Anterior cingulate cortex (tissue), 58 donors: ENCODE data around the gene BARHL2.
A peak's percentile ranks its signal among the peaks of the same experiment; 100 is the strongest.

Source experiments
- DNase-seq, 58 donors: peaks; one replicate each; lab custom pipeline; 2025; lab: John Stamatoyannopoulos, UW

The BARHL2 gene

DNA sequence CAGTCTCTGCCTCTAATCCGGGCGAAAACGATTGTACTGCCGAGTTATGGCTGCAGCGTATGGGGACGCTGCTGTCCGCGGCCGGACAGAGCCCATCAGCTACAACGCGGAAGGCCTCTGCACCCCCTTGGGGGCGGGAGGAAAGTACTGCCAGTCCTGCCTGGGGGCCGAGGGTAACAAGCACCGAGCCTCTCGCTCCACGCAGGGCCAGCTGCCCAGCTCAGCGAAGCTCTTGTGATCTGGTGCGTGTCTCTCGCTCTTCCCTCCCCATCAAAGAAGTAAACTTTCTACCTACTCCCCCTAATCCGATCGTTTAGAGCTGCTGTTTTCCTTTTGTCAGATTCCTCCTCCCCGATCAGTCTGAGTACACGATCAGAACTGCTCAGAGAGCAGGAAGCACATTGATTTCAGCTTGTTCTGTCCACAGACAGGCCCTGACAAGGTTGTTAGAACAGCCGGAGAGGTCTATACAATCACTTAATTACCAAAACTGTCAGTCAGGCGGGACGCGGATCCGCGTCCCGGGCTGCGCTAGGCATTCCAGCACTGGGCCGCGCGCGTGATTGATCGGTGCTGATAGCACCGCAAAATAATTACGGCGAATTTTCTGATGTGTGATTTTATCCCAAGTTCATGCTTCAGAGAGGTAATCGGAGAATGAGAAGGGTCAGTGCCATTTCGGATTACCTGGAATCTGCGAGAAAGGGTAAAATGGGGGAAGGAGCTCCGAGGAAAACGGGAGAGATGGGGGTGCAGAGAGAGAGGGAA is 8.7 kb upstream of the BARHL2 start:
- no peak for DNase-seq

DNA sequence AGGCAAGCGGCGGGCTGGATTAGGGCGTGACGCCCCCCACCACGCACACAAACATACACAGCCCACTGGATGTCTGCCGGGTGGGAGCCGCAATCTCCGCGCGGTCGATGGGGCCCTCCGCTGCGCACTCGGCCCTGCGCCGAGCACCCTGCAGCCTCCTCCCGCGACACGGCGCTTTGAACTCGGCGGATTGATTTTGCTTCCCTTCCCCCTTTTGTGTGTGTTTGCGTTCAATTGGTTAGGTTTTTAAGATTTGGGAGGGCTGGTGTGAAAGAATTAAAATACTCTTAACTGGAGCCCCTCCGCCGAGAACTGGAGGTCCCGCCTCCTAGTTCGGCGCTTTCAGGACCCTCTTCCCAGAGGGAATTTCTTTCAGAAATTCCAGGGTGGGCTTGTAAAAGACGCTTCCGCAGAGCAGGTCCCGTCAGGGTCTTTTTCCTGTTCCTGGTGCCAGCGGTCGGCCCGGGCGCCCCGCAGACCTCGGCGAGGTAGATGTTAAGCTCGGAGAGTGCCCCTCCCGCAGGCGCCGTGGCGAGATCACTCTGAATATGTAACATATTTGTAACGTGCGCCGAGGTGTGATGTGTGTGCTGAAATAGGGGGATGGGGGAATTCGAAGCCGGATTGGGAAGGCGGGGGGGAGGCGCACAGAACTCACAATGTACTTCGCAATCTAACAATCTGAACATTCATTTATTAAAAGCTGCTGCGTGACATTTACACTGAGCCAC is 8.0 kb upstream of the BARHL2 start:
- no peak for DNase-seq

DNA sequence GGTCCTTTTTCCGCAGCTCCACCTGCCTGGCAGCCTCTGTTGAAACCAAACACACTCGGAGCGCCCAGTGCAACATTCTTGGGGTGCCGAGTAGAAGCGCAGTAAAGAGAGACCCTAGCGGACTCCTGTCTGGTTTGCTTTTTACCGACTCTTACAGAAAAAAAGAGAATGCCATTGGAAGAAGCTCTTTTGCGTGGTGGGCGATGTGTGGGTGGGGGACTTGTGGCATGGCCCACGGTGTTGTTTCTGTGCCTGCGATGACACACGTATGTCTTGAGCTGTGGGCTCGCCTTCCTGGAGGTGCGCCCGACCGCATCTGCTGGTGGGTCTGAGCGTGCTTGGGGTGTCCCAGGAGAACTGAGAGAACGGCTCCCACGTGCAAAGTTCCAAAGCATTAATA is 7.3 kb upstream of the BARHL2 start:
- no peak for DNase-seq

DNA sequence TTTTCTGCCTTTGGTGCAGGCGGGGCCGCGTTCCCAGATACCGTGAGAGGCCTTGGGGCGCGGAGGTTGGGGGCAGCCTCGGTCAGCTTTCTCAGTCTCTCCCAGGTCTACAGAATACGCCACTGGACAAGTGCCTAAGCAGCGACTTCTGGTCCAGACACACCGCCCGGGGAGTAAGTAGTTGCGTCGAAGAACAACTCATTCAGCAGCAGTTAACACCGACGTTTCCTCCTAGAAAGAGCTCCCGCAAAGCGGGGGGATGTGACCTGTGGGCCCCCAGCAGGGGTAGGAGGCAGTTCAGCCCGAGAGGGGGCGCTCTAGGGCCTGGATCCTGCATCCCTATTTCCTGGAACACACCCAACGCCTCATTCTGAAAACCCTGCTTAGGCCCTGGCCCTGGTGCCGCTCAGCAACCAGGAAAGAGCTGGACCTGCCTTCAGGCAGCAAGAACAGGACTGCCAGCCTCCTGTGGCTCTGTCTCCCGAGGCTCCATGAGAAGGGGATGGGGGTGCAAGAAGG is 6.5 kb upstream of the BARHL2 start:
- DNase-seq, result no peak

DNA sequence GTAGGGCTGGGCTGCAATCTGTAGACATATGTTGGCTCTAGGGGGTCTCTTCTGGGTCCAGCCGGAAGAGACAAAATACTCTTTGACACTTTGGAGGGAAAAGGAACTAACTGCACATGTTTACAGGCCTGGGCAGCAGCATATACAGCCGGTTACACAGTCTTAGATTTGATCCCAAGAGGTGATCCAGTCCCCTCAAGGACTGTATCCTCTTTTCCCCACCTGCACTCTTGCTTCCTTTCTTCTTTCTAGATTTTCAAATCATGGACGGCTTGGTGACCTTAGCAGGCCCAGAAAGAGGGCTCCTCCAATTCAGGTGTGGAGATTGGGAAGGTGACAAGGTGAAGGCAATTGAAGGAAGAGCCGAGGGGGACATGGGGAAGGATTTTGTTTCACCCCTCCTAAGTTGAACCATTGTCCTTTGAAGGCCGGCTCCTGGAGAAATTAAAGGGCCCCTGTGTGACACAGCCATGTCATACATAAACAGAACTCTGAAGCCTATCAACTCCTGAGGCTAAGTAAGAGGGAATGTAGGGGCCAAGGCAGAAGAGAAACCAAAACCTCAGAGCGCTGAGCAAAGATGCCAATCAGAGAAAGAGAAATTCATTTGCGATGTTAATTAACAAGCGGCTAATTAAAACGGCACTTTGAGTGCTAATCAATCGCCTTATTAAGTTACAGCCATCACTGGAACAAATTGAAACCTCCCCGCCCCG is 5.9 kb upstream of the BARHL2 start:
- no peak for DNase-seq

DNA sequence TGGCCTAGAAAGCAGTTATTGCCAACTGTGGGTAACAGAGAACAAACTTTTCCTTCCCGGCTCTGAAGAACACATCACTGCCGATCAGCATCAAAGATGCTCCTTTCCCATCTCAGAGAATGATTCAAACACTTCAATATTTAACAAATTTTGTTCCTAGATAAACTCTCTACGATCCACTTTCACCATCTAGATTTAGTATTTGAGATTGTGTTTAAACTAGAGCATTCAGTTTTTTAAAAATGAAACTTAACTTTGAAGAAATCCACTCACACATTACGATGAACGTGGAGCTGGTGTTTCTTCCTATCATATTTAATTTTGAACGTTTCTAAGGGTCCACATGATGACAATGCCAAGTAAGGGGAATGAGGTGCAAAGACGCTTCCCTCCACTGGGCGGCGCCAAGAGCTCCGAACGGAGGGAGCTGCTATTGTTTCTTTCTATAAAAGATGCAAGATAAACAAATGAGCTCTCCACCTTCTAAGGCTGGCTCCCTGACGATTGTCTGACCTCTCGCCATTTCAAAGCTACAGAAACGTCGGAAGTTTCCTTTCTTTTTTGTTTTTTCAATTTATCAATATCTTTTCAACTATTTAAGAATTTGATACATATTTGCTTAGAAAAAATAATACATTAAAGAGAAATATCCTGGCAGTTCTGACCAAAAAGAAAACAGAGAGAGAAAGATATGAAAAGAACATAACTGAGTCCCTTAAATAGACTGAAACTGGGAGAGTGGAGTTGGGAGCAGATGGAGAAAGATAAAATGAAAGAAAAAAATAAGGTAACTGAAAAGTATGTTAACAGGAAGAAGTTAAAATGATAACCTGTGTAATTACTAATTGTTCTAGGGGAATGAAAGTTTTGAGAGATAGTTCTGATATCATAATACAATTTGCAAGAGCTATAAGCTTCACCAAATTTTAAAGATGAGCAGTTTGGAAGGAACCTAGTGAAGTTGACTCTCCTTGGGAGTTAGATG is 4.4 kb upstream of the BARHL2 start:
- peak in 7 of 58 donors; percentile 8 to 35 (median 17) for DNase-seq

DNA sequence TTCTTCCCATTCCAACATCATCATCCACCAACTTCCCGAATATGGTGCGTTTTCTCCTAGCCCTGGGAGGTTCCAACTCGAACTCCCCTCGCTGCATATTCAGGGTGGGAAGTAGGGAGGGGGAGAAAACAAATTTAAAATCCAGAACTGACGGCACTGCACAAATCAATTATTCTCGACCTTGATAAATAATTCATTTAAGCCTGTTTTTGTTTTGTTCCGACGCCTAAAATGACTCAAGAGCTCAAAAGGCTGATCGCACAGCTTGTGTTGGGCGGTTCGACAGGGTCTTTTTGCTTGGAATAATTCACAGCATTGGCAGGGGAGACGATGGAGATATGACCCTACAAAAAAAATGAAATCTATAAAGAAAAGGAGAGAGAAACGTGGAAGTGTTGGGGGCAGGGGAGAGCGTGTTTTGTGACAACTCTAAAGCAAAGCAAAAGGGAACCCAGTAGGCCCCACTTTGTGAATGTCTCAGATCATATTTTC is 3.1 kb upstream of the BARHL2 start:
- DNase-seq, result no peak

DNA sequence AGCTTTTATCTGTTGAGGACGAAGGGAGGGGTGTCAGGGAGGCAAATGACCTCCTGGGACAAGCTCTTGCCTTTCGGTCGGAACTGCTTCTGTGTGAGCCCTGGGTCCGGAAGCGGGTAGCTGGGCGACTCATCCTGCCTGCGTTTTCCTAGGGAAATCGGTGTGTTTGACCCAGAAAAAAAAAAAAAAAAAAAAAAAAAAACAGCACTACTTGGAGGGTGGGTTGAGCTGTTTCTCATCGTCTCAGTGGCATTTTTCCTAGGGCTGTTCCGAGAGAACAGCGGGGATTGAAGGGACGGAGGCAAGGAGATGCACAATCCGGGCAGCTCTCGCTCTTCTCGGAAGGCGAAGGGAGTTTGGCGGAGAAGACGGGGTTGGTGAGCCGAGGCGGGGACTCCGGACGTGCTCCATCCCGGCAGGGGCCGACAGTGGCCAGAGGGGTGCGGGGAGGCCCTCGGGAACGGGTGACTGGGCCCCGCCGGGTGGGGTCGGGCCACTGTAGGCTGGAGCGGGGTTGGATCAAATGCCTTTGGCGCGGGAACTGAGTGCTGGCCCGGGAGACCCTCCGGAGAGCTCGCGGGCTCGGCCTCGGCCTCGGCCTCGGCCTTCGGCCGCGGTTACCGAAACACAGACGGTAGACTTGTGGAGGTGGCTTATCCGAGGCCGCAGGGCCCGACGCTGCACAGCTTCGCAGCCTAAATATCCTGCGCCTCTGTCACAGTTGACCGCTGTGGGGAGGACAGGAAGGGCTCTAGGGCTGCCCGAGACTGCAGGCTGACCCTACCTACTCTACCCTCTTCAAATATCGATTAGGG is 2.4 kb upstream of the BARHL2 start:
- DNase-seq, result no peak

DNA sequence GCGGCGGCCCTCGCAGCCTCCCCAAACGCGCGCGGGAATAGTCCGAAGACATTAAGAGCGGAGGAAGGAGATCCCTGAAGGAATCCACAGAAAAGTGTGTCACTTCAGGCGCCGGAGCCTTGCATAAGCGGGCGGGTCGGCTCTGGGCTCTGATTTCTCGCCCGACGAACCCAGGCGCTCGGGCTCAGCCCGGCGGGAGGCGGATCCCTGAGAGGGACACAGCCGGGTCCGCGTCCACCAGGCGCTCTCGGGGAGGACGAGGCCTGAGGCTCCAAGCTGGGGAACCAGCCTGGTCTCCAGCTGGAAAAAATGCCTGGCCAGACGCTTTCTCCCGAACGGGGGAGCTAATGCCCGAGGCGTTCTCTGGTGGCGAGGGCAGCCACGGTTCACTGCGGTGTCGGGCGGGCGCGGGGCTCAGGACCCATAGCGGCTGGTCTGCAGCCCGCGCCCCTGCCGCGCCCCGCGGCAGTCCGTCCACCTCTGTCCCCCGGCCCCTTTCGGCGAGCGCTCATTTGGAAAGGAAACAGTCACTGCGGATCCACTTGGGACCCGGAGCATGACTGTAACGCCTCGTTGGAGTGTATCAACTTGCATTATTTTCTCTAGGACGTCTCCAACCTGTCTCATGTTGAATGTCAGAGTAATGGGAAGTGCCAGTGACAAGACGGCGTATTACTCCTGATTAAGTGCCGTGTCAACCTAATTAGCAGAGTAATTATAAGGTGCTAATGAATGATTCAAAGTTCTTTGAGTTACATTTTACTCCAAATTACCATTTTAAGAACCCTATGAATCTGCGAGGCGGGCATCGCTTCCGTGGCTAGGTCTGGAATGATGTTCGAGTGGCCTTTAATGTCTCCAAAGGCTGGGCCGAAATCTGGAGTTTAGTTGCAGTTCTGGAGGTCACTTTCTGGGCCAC is 1.6 kb upstream of the BARHL2 start:
- DNase-seq, result no peak

DNA sequence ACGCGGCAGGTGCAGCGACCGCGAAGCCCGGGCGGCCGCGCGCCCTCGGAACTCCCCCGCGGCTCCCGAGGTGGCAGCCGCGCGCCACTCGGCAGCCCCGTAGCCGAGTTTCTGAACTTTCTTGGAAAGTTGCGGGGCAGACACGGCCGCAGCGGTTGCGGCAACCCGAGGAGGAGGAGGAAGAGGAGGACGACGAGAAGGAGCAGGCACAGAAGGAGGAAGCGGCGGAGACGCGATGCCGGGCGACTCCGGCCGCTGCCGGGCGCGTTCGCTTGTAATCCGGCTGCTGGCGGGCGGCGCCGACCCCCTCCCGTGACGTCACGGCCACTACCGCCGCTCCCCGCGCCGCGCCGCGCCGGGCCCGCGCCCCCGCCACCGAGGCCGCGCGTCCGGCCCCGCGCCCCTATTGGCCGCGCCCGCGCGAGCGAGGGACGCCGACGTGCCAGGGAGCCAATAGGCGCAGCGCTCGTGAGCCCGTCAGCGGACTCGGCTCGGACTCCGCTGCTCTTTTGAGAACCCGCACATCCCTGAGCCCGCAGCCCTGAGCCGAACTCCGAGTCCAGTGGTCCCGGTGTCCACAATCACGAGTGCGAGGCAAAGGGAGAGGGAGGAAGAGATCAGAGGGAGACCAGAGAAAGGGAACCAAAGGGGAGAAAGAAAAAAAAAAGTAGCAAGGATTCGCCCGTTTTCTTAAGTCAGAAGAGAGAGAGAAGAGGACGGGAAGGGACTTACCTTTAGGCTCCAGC is 736 bp upstream of the BARHL2 start:
- no peak for DNase-seq

DNA sequence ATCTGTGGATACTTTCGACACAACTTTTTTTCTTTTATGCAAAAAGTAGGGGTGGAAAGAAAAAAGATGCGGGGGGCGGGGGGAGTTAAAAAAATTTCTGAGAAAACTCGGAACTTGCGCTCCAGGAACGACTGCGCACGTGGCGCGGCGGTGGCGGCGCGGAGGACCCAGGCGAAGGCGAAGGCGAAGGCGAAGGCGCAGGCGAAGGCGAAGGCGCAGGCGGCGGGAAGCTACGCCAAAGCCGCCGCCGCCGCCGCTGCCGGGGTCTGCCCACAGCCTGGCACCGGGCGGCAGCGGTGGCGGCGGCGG is 208 bp upstream of the BARHL2 start:
- no peak for DNase-seq

DNA sequence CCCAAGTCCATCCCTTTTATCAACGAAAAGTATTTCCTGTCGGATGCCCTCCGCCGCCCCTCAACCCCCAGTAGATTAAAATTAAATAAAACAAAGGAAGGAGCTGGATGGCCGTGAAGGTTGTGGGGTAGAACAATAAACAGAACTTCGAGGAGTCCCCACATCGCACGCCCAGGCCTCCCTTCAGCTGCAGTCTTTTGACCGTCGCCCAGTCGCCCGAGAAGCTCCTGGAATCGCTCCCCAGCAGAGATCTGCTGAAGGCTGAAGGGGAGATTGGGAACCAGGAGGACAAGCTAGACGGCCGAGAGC is 905 bp downstream of the BARHL2 start:
- DNase-seq, result no peak

DNA sequence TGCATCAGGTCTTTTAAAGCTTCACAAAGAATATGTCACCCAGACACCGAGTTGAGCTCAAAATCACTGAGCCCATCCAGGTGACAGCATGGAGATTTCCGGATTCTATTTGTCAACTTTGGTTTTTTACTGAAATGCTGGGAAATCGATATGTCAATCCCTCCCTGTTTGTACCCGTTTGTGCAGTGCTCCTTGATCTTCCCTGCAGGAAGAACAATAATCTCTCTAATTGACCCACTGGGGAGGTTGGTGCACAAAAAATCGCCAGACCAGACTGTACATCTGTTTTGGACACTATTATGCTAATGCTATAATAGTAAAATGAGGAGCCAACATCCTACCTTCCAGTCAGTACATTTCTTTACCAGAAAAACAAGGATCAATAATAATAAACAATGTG is 1.8 kb downstream of the BARHL2 start:
- no peak for DNase-seq

DNA sequence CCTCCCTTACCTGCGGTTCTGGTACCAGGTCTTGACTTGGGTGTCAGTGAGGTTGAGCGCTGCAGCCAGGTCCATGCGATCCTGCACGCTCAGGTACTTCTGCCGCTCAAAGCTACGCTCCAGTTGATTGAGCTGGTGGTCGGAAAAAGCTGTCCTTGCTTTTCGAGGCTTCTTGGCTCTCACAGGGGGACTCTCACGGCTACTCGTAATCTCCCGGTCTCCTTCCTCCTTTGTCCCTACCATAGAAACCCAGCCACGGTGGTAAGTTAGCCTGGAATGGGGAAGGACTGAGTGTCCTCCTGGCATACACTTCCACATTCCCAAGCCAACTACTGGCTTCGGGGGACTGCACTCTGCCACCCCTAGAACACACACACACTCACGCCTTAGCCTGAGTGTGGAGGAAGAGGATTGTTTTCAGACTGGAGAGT is 2.6 kb downstream of the BARHL2 start:
- DNase-seq, result no peak

DNA sequence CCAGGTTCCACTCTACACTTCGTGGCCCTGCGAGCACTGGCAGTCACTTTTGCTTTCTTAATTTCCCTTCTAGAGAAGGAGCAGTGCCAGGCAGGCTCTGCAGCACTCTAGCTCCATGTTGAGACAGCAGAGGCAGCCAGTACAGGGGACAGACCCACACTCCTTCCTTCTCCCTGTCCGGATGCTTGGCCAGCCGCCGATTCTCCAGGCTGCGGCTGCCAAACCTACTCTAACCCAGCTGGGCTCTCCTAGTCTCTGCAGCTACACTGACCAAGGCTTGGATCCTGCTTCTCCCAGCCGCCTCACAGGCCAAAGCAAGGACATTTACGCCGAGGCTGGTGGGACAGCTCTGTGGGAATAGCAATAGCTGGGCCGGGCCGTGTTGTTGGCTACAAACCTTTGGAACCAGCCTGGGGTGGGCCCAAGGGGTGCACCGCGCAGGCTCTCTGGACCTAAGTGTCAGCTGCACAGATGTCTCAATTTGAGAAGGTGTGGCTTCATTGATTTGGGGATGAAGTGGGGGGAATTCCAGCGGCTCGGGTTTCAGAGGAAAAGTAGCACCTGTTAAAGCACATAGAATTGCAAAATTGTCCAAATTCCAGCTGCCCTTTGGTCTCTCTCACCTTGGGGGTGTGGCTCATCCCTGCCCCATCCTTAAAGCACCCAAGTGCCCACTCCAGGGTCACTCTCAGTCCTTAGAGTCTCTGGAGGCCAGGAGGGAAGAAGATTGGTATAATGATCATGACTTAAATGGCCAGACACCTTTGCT is 3.2 kb downstream of the BARHL2 start:
- no peak for DNase-seq

DNA sequence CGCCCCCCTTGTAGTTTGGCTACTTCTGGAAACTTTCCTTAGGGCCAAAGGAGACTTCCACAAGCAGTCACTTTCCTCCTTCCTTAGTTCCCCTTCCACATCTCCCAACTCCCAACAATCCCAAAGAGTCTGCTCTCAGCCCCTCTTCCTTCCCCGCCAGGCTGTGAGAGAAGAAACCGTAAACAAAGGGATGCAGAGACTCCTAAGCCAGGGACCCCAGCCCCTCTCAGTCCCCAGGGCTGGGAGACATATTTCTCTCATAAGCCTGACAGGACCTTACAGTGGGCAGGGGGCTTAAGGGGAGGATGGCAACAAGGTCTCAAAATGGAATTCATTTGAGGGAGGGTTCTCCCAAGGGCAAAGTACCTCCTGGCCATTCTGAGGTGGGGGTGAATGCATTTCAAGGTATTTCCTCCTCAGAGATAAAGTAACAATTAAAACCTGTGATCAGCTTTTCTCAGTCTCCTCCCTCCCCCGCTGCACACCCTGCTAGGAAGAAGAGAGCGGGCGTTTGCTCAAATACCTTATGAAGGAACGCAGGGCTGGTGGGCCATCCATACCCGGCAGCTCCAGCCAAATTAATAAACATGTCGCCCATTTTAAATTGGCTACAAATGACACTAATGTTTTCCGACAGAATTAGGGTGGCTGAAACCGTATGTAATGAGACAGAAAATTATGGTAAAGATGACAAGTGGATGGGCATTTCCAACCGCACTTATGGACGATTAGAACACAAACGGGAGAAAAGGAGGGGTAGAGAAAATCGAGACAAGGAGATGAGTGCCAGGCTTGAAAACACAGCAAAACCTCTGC is 4.0 kb downstream of the BARHL2 start:
- DNase-seq, result no peak
